Measurements from ENCODE around the gene DCLK1.

DCLK1 gene

DNA sequence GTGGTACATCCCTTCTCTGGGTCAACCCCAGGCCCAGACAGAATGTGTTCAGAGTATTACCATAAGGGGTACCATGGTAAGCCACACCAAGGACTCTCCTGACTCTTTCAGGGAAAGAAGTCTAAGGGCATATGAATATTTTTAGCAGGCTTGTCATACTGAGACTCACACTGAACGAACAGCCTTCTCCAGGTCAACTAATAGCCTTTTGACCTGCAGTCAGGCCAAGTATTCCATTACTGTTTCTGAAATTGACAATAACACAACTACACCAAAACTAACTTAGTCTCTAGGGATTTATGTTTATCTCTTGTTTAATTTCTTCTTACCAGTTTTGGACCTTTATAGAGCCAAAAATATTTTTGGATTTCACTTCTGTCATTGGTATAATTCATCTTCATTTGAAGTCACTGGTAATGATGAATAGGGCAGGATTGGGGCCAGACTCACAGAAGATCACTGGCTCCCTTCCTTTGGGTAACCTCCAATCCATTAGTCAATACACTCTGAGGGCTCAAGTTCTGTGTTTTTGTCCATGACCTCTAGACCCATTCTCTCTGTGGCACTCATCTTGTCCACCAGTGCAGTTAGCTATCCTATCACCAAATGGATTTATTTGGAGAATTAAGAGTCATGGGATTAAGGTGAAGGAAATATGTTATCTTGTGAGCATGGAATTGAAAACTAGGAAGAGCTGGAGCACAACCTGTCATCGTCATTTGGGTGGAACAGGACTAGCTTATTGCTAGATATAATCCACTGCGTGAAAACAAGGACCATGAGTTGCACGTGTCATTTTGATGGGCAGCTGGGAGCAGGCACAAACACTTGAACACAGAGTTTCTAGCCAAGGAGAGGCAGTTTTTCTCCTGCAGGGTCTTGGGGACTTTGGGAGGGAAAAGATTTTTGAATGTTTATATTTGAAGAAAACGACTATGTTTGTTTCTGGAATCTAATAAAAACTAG, 313.3 kb downstream of the DCLK1 start:
- DNase-seq: no peak

DNA sequence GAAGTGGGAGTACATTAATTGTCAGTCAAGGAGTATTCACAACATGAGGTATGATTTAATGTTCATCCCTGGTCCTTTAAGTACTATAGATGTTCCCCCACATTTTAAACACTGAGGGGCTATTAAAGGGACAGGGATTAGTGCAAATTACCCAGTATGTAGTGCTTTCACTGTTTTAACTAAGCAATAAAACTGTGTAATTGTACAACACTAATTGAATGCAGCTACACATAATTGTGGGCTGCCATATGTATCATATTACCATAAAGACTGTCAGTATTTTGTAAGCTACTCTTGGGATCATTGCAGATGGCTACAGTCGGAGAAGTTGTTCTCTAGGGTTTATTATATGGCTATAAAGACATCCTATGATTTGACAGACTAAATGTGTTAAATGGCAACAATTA, 316.6 kb downstream of the DCLK1 start:
- no peak for DNase-seq

DNA sequence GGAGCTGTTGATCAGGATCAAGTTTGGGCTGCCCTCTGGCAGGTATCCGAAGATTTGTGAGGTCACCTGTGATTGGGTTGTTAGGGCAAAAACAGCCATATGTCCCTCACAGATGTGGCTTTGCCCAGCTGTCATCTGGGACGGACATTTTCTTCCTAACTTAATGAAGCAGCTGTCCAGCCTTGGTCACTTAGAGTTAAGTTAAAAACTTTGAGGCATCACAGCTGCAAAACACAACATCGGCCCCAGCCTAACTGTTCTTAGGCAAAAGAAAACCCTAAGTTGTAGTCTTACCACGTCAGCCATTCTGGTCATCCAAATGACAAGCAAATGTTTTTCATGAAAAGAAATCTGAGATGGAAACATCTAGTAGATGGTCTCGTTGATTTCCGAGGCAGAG, 318.4 kb downstream of the DCLK1 start:
- peak; percentile 46 for DNase-seq

DNA sequence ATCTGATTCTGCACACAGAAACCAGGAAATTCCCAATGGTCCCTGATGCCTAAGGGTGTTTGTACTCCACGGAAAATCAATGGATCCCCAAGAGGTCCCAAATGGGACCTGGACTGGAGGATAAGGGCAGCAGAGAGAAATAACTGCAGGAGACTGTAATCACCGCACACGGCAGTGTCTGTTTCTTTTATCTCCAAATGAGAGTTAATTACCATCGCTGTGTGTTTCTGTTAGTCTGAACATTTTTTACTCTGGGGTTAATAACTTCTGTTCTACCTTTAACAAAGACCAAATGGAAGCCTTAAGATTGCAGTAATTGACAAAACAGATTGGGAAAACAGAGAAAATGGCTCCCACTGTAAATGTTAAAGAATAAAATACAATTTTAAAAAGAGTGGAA, 320.9 kb downstream of the DCLK1 start:
- no peak for DNase-seq

DNA sequence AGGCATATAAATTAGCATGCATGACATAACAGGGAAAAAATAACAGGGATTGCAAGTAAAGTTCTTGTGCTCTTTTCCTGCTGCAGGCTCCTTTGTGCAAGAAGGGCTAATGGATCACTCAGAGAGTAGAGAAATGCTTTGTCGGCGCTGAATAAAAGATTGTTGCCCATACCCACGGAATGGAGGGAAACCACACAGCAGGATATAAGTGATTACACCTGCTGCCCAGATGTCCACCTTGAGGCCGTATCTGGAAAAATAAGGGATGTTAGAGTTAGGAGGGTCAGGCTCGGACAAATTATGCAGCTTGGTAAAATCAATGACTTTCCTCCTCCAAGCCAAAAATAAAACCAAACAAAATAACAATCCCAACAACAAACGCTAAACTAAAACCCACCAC, 322.3 kb downstream of the DCLK1 start:
- DNase-seq: no peak

DNA sequence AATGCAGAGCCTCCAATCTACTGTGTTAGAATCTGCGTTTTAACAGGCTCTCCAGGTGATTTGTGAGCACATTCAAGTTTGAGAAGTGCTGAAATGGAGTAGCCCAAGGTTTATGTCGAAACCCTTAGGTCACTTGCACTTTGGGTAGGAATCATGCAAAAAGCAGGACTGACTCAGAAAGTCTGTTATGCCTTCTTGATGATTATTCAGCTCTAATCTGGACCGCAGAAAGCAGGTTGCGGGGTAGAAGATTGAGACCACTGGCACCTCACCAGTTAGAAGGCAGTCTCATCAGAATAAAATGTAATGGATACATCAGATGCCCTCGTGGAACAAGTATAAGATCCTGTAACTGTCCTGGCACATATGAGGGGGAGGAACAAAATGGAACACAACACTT, 326.3 kb downstream of the DCLK1 start:
- no peak for DNase-seq

DNA sequence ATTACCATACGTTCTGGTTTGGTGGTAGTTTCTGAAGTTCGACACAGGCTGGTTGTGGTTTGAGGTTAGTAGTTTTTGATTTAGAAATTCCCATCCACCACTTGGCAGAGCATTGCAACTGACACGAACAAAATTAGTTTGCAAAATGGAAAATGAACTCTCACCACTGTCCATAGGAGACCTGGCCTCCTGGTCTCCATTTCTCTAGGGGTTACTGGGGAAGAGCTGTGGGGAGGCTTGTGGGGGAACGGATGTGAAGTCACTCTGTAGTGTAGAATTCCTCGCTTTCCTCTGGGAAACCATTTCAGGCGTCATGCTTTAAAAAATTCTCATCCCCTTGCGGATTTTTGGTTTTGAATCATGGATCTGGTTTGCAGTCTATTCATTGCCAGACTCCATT, 333.2 kb downstream of the DCLK1 start:
- DNase-seq: peak; percentile 50

DNA sequence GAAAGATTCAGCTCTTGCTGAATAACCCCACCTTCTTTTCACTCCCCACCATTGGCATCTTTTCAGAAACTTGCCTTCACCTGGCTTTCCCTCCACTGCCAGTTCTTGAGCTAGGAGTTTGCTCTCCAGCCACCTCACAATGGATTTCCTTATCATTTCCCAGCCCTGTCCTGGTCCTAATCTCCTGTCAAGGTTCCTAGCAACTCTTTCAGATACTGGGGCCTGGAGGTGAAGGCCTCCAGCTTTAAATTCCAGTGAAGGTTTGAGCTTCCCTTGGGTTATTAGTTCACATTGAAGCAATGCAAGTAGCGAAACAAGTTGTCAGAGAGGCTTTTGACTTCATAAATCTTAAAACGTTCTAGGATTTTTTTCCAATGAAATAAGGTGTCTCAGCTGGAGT, 333.9 kb downstream of the DCLK1 start:
- DNase-seq: no peak

DNA sequence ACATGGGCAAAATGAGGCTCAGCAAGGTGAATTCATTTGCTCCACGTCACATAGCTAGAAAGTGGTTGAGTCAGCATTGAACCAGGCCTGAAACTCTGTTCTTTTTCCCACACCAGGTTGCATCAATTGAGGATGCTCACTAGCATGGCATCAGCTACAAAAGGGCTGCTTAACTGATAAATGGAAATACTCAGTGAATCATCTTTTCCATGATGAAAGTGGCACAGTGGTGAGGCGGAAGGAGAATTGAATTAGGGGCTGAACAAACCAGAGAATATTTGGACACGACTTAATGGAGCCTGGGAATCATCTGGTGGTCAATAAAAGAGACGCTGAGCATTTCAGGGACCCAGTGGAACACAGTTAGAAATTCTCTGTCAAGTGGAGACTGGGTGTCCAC, 334.6 kb downstream of the DCLK1 start:
- no peak for DNase-seq

DNA sequence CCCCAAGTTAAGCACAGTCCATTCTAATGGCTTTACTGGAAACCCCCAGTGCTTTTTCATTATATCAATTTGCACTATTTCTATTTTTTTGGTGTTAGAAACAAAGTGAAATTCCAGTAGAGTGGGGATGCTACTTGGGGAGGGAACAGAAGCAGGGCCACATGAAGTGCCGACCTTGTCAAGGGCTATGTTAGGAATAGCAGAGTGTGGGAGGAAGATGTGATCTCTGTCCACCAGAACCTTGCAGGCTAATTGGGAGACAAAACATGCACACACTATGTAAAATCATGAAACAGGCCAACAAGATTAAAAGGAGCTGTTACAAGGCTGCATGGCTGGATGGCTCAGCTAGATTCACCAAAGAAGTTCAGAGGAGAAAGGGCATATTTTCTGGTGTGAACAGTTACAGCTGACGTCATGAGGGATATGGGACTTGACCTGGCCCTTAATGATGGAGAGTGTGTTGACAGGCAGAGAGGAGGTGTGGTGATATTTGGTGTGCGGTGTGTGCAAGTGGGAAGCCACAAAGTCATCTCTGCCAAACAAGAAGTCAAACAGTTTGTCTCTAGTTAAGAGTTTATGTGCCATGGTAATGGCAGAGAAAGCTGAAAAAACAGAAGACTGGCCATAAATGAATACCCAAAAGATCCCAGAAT, 336.3 kb downstream of the DCLK1 start:
- no peak for DNase-seq

DNA sequence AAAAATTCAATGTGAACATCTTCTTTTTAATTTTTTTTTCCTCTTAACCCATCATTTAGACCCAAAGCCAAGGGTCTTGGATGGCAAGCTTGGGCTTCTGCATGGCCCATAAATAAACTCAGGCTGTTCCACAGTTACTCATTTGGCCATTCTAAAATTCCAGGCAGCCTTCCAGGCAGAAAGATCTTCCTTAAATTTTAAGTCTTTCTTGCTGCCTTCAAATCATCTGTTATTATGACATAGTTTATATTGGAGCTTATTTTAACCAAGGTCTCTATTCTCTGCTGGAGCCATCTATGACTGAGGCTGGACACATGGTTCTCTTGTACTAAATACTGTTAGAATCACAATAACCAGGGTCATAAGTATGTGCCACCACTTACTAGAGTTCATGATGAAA, 337.4 kb downstream of the DCLK1 start:
- DNase-seq: no peak

DNA sequence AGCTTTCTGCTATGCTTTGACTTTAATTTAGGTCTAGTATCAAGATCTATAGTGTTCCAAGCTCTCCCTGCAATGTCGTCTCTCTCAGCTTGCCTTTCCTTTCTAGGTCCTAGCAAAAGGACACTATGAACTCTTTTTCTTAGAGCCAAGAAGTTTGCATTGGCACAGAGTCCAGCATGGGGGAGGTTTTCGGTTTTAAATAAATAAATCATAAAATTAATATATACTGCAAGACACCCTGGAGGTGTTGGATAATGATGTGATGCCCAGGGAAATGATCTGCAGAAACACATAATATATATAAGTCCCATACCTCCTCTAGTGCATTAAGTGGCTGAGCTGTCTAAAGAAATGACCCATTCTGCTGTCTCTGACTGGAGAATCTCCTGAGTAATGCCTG, 338.3 kb downstream of the DCLK1 start:
- DNase-seq: no peak

DNA sequence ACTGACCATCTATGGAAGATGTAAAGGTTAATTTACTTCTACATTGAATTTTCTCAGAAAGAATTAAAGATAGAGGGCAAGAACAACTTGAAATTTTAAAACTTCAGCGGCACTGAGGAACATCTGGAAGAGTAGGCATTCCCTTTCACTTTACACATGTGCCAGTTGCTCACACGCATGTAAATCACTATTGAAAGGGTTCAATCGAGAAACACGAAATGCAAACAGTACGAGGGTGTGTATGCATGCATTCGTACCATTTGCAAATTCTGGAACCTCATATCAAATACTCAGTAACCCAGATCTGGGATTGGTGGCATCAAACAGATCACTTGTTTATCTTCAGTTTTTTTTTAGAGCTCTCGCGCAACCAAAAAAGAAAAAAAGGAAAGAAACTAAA, 339.2 kb downstream of the DCLK1 start:
- DNase-seq: no peak

DNA sequence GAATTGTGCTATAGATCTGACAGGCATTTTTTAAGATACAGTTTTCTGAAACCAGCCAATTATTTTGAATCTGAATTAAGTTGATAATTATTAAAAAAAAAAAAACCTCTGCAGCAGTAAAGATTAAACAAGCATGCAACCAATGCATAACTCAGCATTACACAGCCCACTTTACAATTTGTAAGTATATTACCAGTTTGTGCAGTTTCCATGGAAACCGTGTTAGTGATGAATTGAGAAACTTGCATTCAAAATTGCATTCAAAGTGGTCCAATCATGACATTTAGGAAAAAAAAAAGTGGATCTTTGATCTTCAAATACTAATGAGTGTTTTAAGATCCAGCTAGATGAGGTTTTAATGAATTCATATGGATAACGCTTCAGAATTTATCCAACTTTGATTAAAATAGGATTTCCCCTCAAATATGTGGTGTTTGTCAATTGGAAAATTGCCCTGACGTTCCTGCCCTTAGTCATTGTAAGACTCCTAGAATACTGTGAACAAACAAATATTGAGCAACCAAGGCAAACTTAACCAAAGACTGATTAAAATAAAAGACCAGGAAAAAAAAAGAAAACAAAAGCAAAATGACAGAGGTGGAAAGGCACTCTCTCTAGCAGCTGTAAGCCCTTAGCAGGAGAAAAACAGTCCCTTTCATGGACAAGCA, 339.9 kb downstream of the DCLK1 start:
- no peak for DNase-seq

DNA sequence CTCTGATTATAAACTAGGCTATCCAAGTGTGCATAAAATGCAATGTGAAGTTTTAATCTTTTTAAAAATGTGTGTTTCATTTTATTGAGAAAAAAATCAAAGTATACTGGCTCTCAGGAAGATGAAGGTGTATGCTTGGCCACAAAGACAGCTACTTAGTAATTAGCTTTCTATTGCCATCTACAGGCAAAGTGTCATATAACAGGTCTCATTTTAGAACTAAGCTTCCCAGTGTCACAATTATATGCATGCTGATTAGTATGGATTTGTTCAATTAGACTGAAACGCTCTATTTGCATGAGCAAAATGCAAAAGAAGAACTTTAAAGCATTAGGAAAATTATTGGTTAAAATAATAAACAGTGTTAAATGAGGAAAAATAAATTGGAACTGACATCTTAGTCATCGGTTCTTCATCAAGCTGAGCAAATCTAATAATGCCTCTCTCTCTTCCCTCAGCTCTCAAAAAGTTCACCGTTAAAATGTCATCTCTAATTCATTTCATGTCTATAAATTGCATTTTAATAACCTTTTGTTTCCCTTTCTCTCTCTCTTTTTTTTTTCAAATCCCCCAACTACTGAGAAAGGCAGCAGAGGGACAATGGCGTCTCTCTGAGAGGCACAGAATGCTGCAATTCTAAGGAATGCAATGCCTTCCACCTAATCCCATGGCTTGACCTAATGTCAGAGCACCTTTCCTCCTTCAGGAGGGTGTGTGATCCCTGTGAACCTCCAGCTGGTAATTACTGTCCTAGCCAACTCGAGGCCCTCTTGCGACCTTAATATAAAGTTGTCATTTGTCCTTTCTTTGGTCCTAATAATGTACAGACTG, 341.6 kb downstream of the DCLK1 start:
- DNase-seq: no peak

DNA sequence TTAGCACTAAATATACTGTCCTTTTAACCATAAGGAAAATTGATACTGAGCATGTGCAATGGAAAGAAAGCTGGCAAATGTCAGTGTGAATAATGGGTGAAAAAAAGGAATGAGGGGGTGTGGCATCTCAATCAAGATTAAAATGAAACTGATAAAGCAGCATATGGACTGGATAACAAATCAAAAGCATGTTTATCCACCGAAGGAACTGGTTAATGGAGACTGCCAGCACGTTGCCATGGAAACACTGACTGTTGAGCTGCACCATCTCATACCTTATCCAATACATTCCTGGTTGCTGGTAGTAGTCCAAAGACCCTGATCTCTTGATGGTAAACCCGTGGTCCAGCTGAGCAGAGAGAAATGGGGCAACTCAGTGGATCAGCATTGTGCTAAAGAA, 343.2 kb downstream of the DCLK1 start:
- DNase-seq: no peak

DNA sequence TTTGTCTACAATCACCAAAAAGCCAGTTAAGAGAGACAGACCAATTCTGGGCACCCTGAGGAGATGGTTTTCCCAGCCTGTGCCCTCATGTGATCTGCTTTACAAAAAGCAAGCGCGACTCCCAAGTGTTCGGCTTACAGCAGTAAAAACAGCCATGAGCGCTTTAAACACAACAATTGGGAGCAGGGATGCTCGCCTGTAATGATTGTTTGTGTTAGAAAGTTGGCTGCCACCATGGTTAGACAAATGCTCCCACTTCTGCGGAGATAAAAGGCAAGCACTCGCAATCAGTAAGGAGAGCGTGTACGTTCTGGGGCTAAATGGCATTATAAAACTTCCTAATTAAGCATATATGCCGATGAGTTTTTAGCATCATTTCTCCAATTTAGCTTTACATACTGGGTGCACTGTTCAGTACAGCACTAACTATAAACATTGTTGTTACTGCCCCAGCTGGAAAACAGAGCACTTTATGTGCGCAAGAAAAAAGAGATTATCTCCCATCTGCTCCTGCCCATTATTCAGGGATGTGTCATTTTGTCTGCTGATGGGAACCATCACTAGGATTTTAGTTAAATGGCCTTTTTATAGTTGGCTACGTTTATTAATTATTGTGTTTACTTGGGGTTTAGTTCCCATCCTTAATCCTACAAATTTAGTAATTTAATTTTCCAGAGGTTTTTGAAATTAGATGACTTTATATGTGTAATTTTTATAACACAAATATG, 345.4 kb downstream of the DCLK1 start:
- no peak for DNase-seq

DNA sequence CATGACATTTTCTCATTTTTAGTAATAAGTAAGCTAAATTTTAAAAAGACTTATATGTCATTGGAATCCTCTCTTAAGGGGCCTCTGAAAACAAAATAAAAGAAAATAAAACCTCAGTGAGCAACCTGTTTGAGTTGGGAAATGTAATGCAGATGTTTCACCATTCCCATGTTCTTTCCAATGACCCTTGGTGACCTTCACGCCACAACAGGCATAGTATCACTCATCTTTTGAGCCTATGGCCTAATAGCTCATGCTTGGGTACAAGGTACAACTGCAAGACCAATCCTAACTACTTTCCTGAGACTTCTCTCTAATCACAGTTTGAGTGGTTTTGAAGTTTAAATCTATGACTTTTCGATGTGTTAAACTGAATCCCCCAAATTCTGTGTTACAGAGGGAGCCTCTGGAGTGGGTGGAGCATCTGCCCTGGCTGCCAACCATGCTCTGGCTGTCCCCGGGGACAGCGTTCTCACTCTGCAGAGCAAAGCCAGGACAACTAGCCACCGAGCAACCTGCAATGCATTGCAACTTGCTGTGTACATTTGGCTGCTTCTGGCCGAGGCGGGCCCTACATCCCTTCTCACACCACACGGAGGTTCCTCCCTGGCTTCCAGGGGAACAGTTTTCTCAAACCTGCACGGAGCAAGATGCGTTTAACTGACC, 346.8 kb downstream of the DCLK1 start:
- no peak for DNase-seq

DNA sequence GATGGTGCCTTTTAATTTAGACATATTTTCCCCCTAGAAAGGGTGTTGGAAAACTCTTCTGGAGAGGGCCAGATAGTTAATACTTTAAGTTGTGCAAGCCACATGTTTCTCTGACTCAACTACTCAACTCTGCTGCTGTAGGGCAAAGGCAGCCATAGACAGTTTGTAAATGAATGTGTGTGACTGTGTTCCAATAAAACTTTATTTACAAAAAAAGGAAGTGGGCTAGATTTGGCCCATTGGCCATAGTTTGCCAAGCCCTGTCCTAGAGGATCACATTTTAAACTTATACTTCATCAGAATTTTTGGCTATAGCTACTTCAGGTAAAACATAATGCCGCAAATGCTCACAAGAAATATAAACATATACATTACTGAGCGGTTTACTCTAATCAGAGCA, 348.4 kb downstream of the DCLK1 start:
- DNase-seq: no peak

DNA sequence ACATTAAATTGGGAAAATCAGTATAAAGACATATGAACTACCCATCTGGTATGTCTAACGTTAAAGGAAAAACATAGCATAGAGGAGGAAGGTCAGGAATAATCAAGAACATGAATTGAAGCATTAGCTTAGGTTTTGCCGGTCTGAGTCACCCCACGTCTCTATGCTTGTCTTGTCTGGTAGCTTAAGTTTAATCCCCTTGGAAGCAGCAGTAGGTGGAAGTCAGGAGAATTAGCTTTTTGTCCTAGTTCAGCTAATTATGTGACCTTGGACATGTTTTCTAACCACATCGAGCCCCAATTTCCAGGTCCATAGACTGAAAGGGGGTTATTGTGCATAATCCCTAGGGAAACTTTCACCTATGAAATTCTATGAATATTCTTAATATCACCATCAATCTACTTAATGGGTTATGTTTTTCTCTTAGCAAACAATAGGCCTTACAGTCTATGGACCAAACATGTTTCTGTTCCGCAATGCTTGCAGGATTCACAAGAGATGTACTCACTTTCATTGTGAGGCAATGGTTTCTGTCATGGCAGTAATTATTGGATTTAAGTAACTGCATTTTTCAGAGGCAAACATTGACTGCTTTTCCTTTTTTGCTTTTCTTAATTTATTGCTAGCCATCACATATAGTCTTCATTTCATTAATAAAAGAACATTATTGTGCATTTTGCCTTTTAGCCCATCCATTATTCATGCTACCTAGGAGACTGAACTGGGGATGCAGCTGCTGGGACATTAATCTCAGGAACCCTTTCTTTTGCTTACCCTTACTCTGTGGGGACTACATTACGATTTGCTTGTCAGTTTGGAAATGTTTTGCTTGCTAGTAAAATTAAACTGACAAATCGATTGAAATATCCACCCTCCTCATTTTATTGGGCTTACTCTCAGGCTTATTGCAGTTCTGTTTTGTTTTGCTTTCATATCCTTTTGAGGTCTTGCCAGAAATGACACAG, 349.9 kb downstream of the DCLK1 start:
- no peak for DNase-seq

Measured in femur (tissue), 1 donor.